Osteoblast (primary cell): Measurements from ENCODE around the gene CPA5. TPM values are rescaled to one million over a fixed set of nuclear protein-coding genes. Genes with fewer than 3 reads are reported as not detected.

Experiments
- DNase-seq: peaks from one replicate; pipeline ENCODE4 v3.0.0; 2011; ENCODE audit warnings: low spot score, mixed read lengths; ENCODE audit not compliant: insufficient read length; ENCODE audit errors: missing footprints
- H2AFZ ChIP-seq: 2 replicates; pipeline ENCODE4 v1.6.0; 2011; ENCODE audit warnings: mild to moderate bottlenecking, low read length
- H3K27ac ChIP-seq: 2 replicates; pipeline ENCODE4 v1.5.1; 2011; ENCODE audit warnings: mild to moderate bottlenecking, low read depth, low read length, moderate library complexity
- H3K27me3 ChIP-seq: 2 replicates; pipeline ENCODE4 v1.6.0; 2012; ENCODE audit warnings: mild to moderate bottlenecking, control low read depth, inconsistent platforms, low read length, moderate library complexity; ENCODE audit not compliant: insufficient read depth
- H3K36me3 ChIP-seq: 2 replicates; pipeline ENCODE4 v1.5.1; 2011; ENCODE audit warnings: mild to moderate bottlenecking, low read length, control low read depth, moderate library complexity; ENCODE audit not compliant: insufficient read depth
- H3K4me1 ChIP-seq: 2 replicates; pipeline ENCODE4 v1.5.1; 2011; ENCODE audit warnings: mild to moderate bottlenecking, low read length, control low read depth, moderate library complexity; ENCODE audit not compliant: insufficient read depth
- H3K4me2 ChIP-seq: 2 replicates; pipeline ENCODE4 v1.6.0; 2011; ENCODE audit warnings: mild to moderate bottlenecking, low read length; ENCODE audit not compliant: insufficient read depth
- H3K4me3 ChIP-seq: fragments of 200-600 bp; sonication (generic); 3 replicates; pipeline ENCODE4 v1.5.1; 2012; ENCODE audit warnings: mild to moderate bottlenecking, low read length, inconsistent platforms; ENCODE audit not compliant: insufficient read depth
- H3K79me2 ChIP-seq: 2 replicates; pipeline ENCODE4 v1.6.0; 2012; ENCODE audit warnings: mild to moderate bottlenecking, low read length, control low read depth, inconsistent platforms; ENCODE audit not compliant: insufficient read depth
- H3K9me3 ChIP-seq: 2 replicates; pipeline ENCODE4 v1.5.1; 2011; ENCODE audit warnings: low read depth, low read length, control low read depth
- H4K20me1 ChIP-seq: 2 replicates; pipeline ENCODE4 v1.6.0; 2012; ENCODE audit warnings: mild to moderate bottlenecking, low read length, control low read depth; ENCODE audit not compliant: insufficient read depth
- CTCF ChIP-seq: IDR thresholded peaks from 2 replicates; pipeline ENCODE4 v1.5.1; 2011; ENCODE audit warnings: mild to moderate bottlenecking, low read depth, low read length, moderate library complexity; ENCODE audit errors: extremely low read depth
- total RNA-seq: library from RNA; depleted of rRNA; stranded (reverse); fragments of >200 nt; gene quantifications from 2 replicates; pipeline ENCODE4 v1.2.3, GENCODE V29; 2012

Gene CPA5
- total RNA-seq, 1 donor: not detected

- Histone ChIP-seq H3K27ac (no peak overlapping the region), H3K4me2 (no peak overlapping the region), H3K9me3 (no peaks in the 10 kb centered on the region), H3K4me1 (peaks cover 7% of the 10 kb centered on the region), H4K20me1 (no peaks in the 10 kb centered on the region), H3K4me3 (no peak overlapping the region), H3K79me2 (no peaks in the 10 kb centered on the region), H3K27me3 (no peaks in the 10 kb centered on the region), H2AFZ (no peak overlapping the region), H3K36me3 (no peaks in the 10 kb centered on the region)
- DNase-seq: no peak
- TF ChIP-seq CTCF: no peak
Observed at GRCh38 chr7:130400120-130400572, 55.5 kb downstream of the CPA5 start.

- no peak for TF ChIP-seq CTCF
- peaks cover 7% of the 10 kb centered on the region for H3K4me1 ChIP-seq
- no peaks in the 10 kb centered on the region for H3K27me3 ChIP-seq
- H3K36me3 ChIP-seq: no peaks in the 10 kb centered on the region
- no peak for DNase-seq
- no peak overlapping the region for H3K4me3 ChIP-seq
- H3K79me2 ChIP-seq: no peaks in the 10 kb centered on the region
- no peak overlapping the region for H3K27ac ChIP-seq
- H2AFZ ChIP-seq: no peak overlapping the region
- H4K20me1 ChIP-seq: no peaks in the 10 kb centered on the region
- no peak overlapping the region for H3K4me2 ChIP-seq
- no peaks in the 10 kb centered on the region for H3K9me3 ChIP-seq
Observed at GRCh38 chr7:130401101-130401500, 56.5 kb downstream of the CPA5 start.

GRCh38 chr7:130401578-130401977 is 57.0 kb downstream of the CPA5 start:
- no peak overlapping the region for H3K4me3 ChIP-seq
- H4K20me1 ChIP-seq: no peaks in the 10 kb centered on the region
- TF ChIP-seq CTCF: no peak
- H3K27ac ChIP-seq: no peak overlapping the region
- no peak for DNase-seq
- peaks cover 7% of the 10 kb centered on the region for H3K4me1 ChIP-seq
- H2AFZ ChIP-seq: no peak overlapping the region
- H3K36me3 ChIP-seq: no peaks in the 10 kb centered on the region
- H3K27me3 ChIP-seq: no peaks in the 10 kb centered on the region
- no peak overlapping the region for H3K4me2 ChIP-seq
- H3K9me3 ChIP-seq: no peaks in the 10 kb centered on the region
- no peaks in the 10 kb centered on the region for H3K79me2 ChIP-seq

- Histone ChIP-seq H3K4me1 (peaks cover 13% of the 10 kb centered on the region), H3K4me3 (no peak overlapping the region), H4K20me1 (no peaks in the 10 kb centered on the region), H2AFZ (no peak overlapping the region), H3K4me2 (no peak overlapping the region), H3K79me2 (no peaks in the 10 kb centered on the region), H3K27ac (no peak overlapping the region), H3K9me3 (no peaks in the 10 kb centered on the region), H3K36me3 (no peaks in the 10 kb centered on the region), H3K27me3 (no peaks in the 10 kb centered on the region)
- TF ChIP-seq CTCF: no peak
- no peak for DNase-seq
Observed at GRCh38 chr7:130405003-130405402, 60.4 kb downstream of the CPA5 start.
